Right renal cortex interstitium (tissue), 3 donors: ENCODE measurements around the gene SIVA1. TPM values are rescaled to one million over a fixed set of nuclear protein-coding genes. Genes with fewer than 3 reads are reported as not detected.
A peak's percentile ranks its signal among the peaks of the same experiment; 100 is the strongest.

ENCODE experiments used
- DNase-seq, 3 donors: peaks; one replicate each; pipeline ENCODE4 v3.0.0-alpha.2; 2013; ENCODE audit warnings: low read depth in 3 of 3, low spot score in 2 of 3
- polyA plus RNA-seq, 3 donors: library from polyadenylated mRNA; unstranded; fragments of 120-200 nt; gene quantifications; one replicate each; pipeline ENCODE4 v1.2.1, GENCODE V29; 2013; ENCODE audit not compliant: insufficient read length in 3 of 3

SIVA1 gene, protein sequence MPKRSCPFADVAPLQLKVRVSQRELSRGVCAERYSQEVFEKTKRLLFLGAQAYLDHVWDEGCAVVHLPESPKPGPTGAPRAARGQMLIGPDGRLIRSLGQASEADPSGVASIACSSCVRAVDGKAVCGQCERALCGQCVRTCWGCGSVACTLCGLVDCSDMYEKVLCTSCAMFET
- 10 to 100 TPM; 45.3 to 63.5 (median 54.5) TPM for polyA plus RNA-seq

DNA sequence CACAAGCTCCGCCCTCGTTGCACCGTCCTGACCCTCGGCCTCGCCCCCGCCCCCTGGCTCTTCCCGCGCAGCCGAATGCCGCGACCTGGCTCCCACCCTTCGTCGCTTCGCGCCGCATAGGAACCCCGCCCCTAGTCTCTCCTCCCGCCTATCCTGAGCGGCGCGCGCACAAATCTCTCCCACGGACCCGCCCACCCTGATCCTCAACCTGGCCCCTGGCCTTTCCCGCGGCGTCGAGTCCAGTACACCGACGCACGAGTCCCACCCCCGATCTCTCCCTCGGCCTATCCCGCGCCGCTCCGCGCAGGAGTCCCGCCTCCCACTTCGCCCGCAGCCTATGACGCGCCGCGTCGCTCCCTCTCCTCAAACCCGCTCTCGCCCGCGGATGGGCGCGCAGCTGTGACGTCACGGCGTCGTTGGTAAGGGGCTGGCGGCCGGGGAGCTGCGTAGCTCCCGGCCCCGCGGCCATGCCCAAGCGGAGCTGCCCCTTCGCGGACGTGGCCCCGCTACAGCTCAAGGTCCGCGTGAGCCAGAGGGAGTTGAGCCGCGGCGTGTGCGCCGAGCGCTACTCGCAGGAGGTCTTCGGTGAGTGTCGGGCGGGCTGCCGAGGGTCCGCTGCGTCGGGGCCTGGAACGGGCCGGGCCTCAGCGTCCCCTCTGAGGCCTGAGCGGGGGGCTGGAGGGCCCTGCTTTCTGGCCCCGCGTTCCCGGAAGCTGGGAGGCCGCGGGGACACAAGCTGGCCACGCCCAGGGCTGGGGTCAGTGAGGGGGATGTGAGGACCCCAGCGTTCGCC lies at the start of gene SIVA1:
TSS of gene SIVA1 (plus strand) at position 413 of the 793 bp plus-strand sequence. CDS start at position 468, 55 bp downstream.
- peak; percentile 95 to 96 (median 96) for DNase-seq

DNA sequence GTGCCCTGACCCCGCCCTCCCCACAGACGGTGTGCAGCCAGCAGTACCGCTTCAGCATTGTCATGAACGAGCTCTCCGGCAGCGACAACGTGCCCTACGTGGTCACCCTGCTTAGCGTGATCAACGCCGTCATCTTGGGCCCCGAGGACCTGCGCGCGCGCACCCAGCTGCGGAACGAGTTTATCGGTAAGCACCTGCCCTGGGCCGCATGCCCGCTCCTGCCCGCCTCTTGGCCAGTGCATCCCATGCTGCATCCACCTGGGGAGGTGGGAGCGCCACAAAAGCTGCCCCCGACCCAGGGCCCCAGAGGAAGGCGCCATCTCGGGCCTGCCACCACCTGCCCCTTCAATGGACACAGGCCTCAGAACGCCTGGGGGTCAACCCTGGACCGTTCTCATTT lies 49.7 kb upstream of the SIVA1 start:
- no peak for DNase-seq

DNA sequence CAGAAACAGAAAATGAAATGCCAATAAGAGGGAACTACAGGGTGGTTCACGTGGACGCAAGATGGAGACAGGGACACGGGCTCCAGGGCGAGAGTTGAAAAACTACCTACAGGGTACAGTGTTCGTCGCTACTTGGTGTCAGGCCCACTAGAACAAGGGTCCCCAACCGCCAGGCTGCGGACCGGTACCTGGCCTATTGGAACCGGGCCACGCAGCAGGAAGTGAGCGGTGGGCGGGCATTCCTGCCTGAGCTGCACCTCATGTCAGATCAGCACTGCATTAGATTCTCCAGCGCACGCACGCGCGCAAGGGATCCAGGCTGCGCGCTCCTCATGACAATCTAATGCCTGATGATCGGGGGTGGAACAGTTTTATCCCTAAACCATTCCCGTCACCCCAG lies 48.7 kb upstream of the SIVA1 start:
- no peak for DNase-seq

DNA sequence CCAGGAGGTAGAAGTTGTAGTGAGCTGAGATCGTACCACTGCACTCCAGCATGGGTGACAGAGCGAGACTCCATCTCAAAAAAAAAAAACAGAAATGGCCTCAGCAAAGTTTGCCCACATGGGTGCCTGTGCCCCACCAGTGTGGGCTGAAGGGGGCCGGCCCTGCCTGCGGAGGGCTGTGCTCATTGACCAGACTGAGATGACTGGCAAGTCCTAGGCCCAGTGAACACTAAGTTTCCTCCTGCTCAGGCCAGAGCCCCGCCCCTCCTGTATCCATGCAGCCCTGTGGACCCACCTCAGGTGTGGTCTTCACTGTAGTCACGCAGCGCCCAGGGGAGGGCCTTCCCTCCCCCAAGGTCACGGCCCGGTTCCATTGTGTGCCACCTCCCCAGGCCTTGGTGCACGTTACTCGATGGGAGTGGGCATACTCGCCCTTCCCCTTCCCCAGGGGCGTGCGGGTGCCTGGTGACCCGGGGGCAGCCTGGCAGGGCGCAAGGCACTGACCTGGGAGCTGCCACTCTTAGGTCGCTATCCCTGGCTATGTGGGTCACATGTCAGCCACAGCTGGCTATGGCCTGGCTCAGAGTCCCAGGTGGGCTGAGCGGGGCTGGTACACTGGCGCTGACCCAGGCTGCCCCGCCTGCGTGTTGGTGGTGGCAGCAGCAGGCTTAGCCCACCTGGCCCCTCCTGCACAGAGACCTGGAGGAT lies 47.5 kb upstream of the SIVA1 start:
- DNase-seq: no peak

DNA sequence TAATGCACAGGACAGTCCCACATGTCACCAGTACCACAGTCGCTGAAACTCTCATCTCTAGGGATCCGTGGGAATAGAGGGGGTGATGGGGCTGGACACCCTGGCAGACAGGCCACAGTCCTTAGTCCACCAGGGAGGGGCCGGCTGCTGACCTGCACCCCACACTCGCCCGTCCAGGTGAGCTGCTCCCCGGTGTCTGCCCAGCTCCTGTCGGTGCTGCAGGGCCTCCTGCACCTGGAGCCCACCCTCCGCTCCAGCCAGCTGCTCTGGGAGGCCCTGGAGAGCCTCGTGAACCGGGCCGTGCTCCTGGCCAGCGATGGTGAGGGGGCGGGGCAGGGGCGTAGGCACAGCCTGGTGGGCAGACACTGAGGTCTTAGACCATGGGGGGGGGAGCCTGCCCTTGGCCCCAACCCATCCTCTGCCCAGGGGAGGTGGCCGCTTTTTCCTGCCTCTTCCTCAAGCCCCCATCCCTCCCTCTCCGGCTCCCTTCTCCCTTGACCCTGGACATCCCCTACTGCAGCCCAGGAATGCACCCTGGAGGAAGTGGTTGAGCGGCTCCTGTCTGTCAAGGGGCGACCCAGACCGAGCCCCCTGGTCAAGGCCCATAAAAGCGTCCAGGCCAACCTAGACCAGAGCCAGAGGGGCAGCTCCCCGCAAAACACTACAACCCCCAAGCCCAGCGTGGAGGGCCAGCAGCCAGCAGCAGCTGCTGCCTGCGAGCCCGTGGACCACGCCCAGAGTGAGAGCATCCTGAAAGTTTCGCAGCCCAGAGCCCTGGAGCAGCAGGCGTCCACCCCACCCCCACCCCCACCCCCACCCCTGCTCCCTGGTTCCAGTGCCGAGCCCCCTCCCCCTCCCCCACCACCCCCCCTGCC lies 46.0 kb upstream of the SIVA1 start:
- no peak for DNase-seq

DNA sequence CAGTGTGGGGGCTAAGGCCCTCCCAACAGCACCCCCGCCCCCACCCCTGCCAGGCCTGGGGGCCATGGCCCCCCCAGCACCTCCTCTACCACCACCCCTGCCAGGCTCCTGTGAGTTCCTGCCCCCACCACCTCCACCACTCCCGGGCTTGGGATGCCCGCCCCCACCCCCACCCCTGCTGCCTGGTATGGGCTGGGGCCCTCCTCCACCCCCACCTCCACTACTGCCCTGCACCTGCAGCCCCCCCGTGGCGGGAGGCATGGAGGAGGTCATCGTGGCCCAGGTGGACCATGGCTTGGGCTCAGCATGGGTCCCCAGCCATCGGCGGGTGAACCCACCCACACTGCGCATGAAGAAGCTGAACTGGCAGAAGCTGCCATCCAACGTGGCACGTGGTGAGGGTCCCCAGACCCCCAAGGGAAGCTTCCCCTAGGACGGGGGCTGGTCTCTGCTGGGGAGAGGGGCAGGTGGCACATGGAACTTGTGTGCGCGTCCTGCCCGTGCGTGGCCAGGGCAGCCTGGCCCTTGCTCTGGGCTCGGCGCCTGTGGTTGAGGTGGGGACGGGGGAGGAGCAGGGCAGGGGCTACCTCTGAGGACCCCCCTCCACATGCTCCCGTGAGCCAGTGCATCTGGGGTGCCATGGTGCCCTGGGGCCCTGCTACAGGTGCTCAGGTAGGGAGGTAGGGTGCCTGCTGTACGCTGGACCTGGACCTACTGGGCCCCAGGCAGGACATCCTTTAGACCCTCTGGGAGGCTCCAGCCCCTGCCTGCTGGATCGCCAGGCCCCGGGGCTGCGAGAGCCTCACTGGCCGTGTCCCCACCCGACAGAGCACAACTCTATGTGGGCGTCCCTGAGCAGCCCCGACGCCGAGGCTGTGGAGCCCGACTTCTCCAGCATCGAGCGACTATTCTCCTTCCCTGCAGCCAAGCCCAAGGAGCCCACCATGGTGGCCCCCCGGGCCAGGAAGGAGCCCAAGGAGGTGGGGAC lies 45.0 kb upstream of the SIVA1 start:
- DNase-seq: no peak

DNA sequence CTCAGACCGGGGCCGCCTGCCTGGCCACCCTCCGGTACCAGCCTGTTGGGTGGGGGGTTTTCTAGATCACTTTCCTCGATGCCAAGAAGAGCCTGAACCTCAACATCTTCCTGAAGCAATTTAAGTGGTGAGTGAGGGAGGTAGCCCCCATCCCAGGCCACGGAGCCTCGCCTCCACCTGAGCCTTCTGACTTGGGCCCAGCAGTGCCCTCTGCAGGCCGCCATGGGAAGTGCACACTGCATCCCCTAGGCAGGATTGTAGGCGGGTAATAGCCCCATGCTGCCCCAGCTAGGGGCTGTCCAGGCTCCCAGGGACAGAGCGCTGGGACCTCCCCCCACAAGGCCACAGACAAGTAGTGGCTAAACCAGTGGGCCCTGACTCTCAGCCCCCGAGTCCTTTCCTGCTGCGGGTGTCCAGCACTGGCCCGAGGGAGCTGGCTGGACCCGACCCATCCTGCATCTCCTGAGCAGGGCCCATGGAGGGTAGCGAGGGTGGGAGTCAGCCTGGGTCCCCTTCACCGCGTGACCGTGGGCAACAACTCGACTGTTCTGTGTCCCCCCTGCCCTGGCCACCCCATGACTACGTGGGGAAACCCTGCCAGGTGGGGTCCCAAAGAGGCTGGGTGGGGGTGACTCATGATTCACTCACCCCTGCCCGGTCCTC lies 44.2 kb upstream of the SIVA1 start:
- DNase-seq: no peak

DNA sequence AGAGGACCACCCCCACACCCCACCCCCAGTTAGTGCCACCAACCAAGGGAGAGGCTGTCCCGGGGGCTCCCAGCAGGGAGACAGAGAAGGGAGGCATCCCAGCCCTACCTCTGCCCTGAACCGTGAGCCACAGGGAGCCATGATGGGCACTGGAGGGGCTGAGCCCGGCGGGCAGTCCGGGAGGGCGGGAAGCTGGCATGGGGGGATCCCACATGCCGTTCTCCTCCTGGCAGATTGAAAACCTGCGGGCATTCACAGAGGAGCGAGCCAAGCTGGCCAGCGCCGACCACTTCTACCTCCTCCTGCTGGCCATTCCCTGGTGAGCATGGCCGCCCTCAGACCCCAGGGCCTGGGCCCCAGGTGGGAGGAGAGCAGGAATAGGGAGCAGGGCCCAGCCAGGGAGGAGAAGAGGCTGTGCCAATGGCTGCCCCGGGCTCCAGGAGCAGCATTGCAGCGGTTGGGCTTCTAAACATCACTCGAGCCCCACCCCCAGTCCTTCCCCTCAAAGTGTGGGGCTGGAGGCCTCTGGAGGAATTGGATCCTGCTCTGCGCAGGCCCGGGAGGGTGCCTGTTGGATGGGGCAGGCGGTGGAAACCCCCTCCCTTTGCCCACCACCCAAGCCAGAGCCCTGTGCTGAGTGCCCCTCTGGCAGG lies 43.4 kb upstream of the SIVA1 start:
- DNase-seq: no peak

DNA sequence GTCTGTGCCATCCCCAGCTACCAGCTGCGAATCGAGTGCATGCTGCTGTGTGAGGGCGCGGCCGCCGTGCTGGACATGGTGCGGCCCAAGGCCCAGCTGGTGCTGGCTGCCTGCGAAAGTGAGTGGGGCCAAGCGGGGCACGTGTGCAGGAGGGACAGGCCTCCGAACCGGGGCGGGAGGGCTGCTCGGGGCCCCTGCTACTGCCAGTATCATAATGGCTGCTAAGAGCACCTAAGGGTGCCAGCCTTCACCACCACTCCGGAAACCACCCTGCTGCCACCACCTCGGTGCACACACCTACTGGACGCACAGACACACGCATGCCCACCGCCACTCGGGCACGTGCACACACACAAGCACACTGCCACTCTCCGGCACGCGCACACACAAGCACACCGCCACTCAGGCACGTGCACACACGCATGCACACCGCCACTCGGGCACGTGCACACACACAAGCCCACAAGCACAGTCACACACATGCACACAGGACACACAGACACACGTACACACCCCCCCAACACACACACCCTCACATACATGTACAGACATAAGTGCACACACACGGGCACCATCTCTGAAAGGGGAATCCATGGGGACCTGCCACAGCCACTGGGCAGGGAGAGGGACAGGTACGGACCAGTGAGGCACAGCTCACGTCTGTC lies 42.7 kb upstream of the SIVA1 start:
- DNase-seq: no peak

DNA sequence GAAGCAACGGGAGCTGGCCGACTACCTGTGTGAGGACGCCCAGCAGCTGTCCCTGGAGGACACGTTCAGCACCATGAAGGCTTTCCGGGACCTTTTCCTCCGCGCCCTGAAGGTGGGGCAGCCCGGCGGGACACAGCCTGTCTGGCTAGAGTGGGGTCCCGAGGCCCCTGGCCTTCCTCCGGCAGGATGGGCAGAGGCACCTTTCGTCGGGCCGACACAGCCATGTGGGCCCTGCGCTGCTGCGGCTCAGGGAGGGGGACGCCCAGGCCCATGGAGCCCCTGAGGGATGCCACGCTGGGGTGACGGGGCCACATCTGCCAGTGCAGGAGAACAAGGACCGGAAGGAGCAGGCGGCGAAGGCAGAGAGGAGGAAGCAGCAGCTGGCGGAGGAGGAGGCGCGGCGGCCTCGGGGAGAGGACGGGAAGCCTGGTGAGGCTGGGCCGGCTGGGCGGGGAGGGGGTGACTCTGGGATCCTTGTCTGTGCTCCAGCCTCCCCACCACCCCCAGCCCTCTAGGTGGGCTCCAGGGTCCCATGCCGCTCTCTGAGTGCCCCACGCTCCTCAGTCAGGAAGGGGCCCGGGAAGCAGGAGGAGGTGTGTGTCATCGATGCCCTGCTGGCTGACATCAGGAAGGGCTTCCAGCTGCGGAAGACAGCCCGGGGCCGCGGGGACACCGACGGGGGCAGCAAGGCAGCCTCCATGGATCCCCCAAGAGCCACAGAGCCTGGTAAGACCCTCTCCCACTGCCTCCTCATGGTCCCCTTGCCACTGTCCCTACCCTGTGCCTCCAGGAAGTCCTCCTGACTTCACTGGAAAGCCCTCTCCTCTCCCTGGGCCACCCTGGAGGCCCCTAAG lies 39.8 kb upstream of the SIVA1 start:
- DNase-seq: no peak

DNA sequence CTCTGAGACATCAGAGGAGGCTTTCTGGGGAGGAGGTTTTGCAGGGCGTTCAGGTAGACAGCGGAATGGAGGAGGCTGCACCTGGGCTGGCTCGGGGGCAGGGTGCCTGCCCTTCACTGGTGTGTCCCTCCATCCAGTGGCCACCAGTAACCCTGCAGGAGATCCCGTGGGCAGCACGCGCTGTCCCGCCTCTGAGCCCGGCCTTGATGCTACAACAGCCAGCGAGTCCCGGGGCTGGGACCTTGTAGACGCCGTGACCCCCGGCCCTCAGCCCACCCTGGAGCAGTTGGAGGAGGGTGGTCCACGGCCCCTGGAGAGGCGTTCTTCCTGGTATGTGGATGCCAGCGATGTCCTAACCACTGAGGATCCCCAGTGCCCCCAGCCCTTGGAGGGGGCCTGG lies 38.9 kb upstream of the SIVA1 start:
- DNase-seq: no peak

DNA sequence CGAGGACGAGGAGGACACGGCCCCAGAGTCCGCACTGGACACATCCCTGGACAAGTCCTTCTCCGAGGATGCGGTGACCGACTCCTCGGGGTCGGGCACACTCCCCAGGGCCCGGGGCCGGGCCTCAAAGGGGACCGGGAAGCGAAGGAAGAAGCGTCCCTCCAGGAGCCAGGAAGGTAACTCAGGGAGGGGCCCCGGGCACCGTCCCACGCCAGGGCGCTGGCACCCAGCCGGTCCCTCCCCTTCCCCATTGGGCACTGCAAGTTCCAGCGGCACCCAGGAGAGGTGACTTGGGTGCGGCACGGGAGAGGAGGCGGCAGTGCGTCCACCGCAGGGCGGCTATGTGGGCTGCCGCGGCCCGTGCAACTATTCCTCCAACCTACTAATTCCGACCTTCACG lies 38.3 kb upstream of the SIVA1 start:
- DNase-seq: no peak

DNA sequence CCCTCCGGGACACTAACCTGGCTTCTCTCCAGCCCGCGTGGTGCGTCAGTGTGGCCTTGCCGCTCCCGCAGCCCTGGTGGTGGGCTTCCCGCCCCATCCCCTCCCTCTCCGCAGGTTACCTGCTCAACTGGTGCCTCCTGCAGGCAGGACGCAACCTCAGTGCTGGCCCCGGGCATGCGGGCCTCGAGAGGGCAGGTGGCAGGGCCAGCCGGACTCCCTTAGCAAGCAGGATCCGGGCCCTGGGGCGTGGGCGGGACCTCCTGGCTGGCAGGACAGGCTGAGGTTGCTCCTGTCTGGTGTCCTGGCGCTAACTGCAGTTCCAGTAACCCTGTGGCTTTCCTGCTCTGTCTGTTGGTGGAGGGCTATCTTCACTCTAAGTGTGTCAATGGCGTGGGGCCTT lies 37.5 kb upstream of the SIVA1 start:
- DNase-seq: no peak

DNA sequence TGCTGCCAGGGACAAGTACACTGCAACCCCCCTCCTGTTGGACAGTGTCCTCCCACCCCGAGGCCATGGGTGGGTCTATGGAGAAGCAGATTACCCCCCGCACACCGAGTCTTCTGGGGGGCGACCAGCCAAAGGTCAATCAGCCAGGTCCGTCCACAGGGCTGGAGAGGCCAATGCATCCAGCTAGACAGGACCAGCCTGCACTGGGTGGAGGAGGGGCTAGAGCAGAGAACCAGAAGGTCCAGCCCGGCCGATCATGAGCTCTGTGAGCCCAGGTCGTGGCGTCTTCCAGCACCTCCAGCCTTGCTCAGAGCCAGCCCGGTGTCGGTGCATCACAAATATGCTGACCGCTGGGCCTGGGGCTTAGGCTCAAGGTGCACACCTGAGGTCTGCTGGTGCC lies 37.1 kb upstream of the SIVA1 start:
- DNase-seq: no peak

DNA sequence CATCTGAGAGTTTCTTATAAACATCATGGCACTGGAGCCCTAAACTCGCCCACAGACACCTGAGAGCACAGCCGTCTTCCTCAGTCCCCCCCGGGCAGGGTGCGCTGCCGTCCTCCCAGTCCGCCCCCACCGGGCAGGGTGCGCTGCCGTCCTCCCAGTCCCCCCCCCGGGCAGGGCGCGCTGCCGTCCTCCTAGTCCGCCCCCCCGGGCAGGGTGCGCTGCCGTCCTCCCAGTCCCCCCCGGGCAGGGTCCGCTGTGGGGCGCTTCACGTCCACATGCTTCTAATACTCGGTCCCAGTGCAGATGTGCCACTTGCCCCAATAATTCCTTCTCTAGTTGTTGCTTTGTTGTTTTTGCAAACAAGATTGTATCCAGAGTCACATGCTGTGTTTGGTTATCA lies 35.8 kb upstream of the SIVA1 start:
- no peak for DNase-seq

DNA sequence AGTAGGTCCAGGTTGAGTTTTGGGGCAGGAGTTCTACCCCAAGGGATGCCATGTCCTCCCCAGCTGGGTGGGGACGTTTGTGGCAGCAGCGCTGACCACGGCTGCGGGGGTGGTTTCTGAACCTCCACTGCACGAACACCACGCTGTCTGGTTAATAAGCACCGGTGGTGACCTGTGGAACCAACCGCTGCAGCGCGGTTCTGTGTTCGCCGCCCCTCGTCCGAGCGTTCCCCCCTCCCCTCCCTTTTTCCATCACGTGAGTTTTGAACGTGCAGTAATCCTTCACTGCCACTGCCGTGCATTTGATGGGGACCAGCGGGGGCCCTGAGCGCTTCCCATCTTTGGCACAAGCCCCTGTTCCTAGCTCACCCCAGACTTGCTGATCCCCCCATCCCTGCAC lies 35.3 kb upstream of the SIVA1 start:
- DNase-seq: no peak

DNA sequence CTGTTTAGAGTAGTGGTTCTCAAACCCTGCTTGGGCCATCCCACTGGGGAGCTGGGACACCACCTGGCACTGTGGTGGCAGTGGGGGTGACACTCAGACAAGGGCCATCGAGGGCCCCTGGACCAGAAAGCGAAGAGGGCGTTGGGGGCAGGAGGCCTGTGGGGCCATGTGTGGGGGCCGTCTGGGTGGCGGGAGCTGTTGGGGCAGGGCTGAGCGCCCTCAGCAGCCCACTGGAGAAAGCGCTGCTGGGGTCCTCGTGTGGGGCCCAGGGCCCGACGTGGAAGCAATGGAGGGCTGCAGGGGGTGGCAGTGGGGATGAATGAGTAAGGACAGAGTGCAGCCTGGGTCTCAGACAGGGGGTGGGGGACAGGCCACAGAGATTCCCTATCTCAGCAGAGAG lies 34.8 kb upstream of the SIVA1 start:
- no peak for DNase-seq
